Naive thymus-derived CD4-positive, alpha-beta T cell (primary cell): ENCODE results near the gene PACRG. TPM values are rescaled to one million over a fixed set of nuclear protein-coding genes. Genes with fewer than 3 reads are reported as not detected.

Experiments
- ATAC-seq: fragments of 150-1000 bp; cut with Tn5 transposase; 2 replicates; pipeline ENCODE4 v1.10.0; 2021; ENCODE audit warnings: mild to moderate bottlenecking, moderate library complexity
- CTCF ChIA-PET: fragments of 350-600 bp; sonication (Branson Sonifier 250); formaldehyde crosslinking; loops from one replicate; lab custom pipeline; 2021; ENCODE audit warnings: antibody characterized with exemption; lab: Charles Lee
- POLR2A ChIA-PET: fragments of 350-600 bp; sonication (Branson Sonifier 250); formaldehyde crosslinking; loops from one replicate; lab custom pipeline; 2021; ENCODE audit warnings: antibody characterized with exemption, inconsistent platforms; lab: Charles Lee
- DNase-seq, 9 donors: peaks; one replicate each; pipeline versions ENCODE4 v3.0.0 to v3.0.0-alpha.2; 2020 to 2022; ENCODE audit warnings: mixed read lengths in 1 of 9
- H3K27ac ChIP-seq: one replicate; pipeline ENCODE4 v1.7.0; 2013; ENCODE audit warnings: mild to moderate bottlenecking, low read depth, low read length, moderate library complexity
- H3K27me3 ChIP-seq, 2 donors: one replicate each; pipeline ENCODE4 v1.7.0; 2013; ENCODE audit warnings: low read length in 2 of 2, mild to moderate bottlenecking in 2 of 2, moderate library complexity in 2 of 2; ENCODE audit not compliant: control insufficient read depth in 2 of 2, insufficient read depth in 2 of 2
- H3K36me3 ChIP-seq, 3 experiments: 1 replicate in 2 of 3; 2 replicates in 1 of 3; pipeline ENCODE4 v1.7.0; 2013; ENCODE audit warnings: low read length in 3 of 3, mild to moderate bottlenecking in 3 of 3, moderate library complexity in 1 of 3; ENCODE audit not compliant: insufficient read depth in 3 of 3, control insufficient read depth in 2 of 3
- H3K4me1 ChIP-seq, 2 donors: one replicate each; pipeline ENCODE4 v1.7.0; 2013; ENCODE audit warnings: low read length in 2 of 2, mild to moderate bottlenecking in 2 of 2, moderate library complexity in 1 of 2; ENCODE audit not compliant: control insufficient read depth in 2 of 2, insufficient read depth in 2 of 2
- H3K4me3 ChIP-seq: 2 replicates; pipeline ENCODE4 v1.7.0; 2013; ENCODE audit warnings: mild to moderate bottlenecking, low read length
- H3K9me3 ChIP-seq, 3 experiments: 1 replicate in 2 of 3; 2 replicates in 1 of 3; pipeline ENCODE4 v1.7.0; 2013; ENCODE audit warnings: low read length in 3 of 3; ENCODE audit not compliant: control insufficient read depth in 2 of 3
- H3K27ac Mint-ChIP-seq, 9 donors: one replicate each; pipeline ENCODE4 v1.8.0; 2020 to 2022; ENCODE audit warnings: mixed read lengths in 9 of 9, mild to moderate bottlenecking in 8 of 9, moderate library complexity in 5 of 9, inconsistent platforms in 2 of 9
- H3K27me3 Mint-ChIP-seq, 5 donors: one replicate each; pipeline ENCODE4 v1.8.0; 2021 to 2022; ENCODE audit warnings: mixed read lengths in 5 of 5, mild to moderate bottlenecking in 1 of 5
- H3K36me3 Mint-ChIP-seq, 5 donors: one replicate each; pipeline ENCODE4 v1.8.0; 2020 to 2022; ENCODE audit warnings: mixed read lengths in 5 of 5, mild to moderate bottlenecking in 3 of 5, inconsistent platforms in 1 of 5
- H3K4me1 Mint-ChIP-seq, 7 donors: one replicate each; pipeline ENCODE4 v1.8.0; 2020 to 2022; ENCODE audit warnings: mixed read lengths in 7 of 7, mild to moderate bottlenecking in 3 of 7, inconsistent platforms in 1 of 7
- H3K4me3 Mint-ChIP-seq, 10 donors: one replicate each; pipeline ENCODE4 v1.8.0; 2020 to 2022; ENCODE audit warnings: mild to moderate bottlenecking in 10 of 10, mixed read lengths in 10 of 10, moderate library complexity in 6 of 10, inconsistent platforms in 2 of 10
- H3K9me3 Mint-ChIP-seq, 11 donors: one replicate each; pipeline ENCODE4 v1.8.0; 2020 to 2022; ENCODE audit warnings: mixed read lengths in 11 of 11, mild to moderate bottlenecking in 4 of 11, inconsistent platforms in 1 of 11, moderate library complexity in 1 of 11
- intact Hi-C, 2 donors: fragments of 100-400 bp; cut with micrococcal nuclease; formaldehyde crosslinking; loops; one replicate each; pipeline ENCODE4 v1.15.1; 2023
- polyA plus RNA-seq, 2 donors: library from polyadenylated mRNA; unstranded; fragments of 300-500 nt; fragmentation: Illumina TruSeq; gene quantifications; one replicate each; pipeline ENCODE4 v1.2.3, GENCODE V29; 2021
- total RNA-seq, 6 experiments: library from RNA in 5 of 6; stranded (reverse) in 5 of 6; gene quantifications; 1 replicate in 5 of 6; 2 replicates in 1 of 6; pipeline ENCODE4 v1.2.3 and lab custom pipeline; 2021 to 2026

The PACRG gene
- total and polyA plus RNA-seq, 7 experiments from 2014 or later, result 0.89 to 2.2 (median 1.5) TPM; not detected in 1

GRCh38 chr6:163335056-163335455, 607.3 kb downstream of the PACRG start:
- no peaks in the 10 kb centered on the region for H3K36me3 Mint-ChIP-seq

GRCh38 chr6:163335671-163336545, 608.1 kb downstream of the PACRG start:
- intact Hi-C loops, result no loop called here
- DNase-seq (no peak), ATAC-seq (no peak)
- no peak overlapping the region for H3K4me3 ChIP-seq
- CTCF ChIA-PET, result no interaction called here
- H3K4me1 ChIP-seq, result no peaks in the 10 kb centered on the region
- POLR2A ChIA-PET, result no interaction called here
- no peaks in the 10 kb centered on the region for H3K36me3 ChIP-seq
- no peaks in the 10 kb centered on the region for H3K9me3 Mint-ChIP-seq
- no peaks in the 10 kb centered on the region for H3K36me3 Mint-ChIP-seq
- no peak overlapping the region for H3K27ac Mint-ChIP-seq
- no peaks in the 10 kb centered on the region for H3K27me3 ChIP-seq
- no peak overlapping the region for H3K4me3 Mint-ChIP-seq
- H3K27ac ChIP-seq, result no peak overlapping the region
- H3K9me3 ChIP-seq, result no peaks in the 10 kb centered on the region
- peaks cover 2 to 37% (median 19%) of the 10 kb centered on the region in 5 donors for H3K27me3 Mint-ChIP-seq
- H3K4me1 Mint-ChIP-seq, result peaks cover 0 to 6% (median 0%) of the 10 kb centered on the region in 7 donors

More at GRCh38 chr6:163335056-163335455, 607.3 kb downstream of the PACRG start:
- ChIA-PET CTCF (no interaction called here), POLR2A (no interaction called here)
- H3K4me1 Mint-ChIP-seq, result peaks cover 0 to 6% (median 0%) of the 10 kb centered on the region in 7 donors
- Histone ChIP-seq H3K4me1 (no peaks in the 10 kb centered on the region), H3K9me3 (no peaks in the 10 kb centered on the region), H3K27ac (no peak overlapping the region), H3K27me3 (no peaks in the 10 kb centered on the region), H3K36me3 (no peaks in the 10 kb centered on the region), H3K4me3 (no peak overlapping the region)
- intact Hi-C loops, result no loop called here
- ATAC-seq (no peak), DNase-seq (no peak)
- peaks cover 2 to 37% (median 19%) of the 10 kb centered on the region in 5 donors for H3K27me3 Mint-ChIP-seq
- H3K27ac Mint-ChIP-seq, result no peak overlapping the region
- H3K4me3 Mint-ChIP-seq, result no peak overlapping the region
- peaks cover 0 to 1% (median 0%) of the 10 kb centered on the region in 11 donors for H3K9me3 Mint-ChIP-seq

- DNase-seq, result no peak
- Histone ChIP-seq H3K9me3 (no peaks in the 10 kb centered on the region), H3K36me3 (no peaks in the 10 kb centered on the region), H3K27me3 (no peaks in the 10 kb centered on the region), H3K4me3 (no peak overlapping the region), H3K4me1 (no peaks in the 10 kb centered on the region), H3K27ac (no peak overlapping the region)
- Mint-ChIP-seq H3K4me3 (no peak overlapping the region), H3K36me3 (no peaks in the 10 kb centered on the region), H3K4me1 (peaks cover 0 to 6% (median 0%) of the 10 kb centered on the region in 7 donors), H3K9me3 (no peaks in the 10 kb centered on the region), H3K27me3 (peaks cover 2 to 34% (median 19%) of the 10 kb centered on the region in 5 donors), H3K27ac (no peak overlapping the region)
- ChIA-PET CTCF (interaction anchor here (0.6 kb wide), 1 partner anchor 1401 kb away, joined by 5 read pairs; no protein-coding TSS in a partner anchor), POLR2A (no interaction called here)
- intact Hi-C loops, result no loop called here
- no peak for ATAC-seq
These were observed 609.2 kb downstream of the PACRG start for GRCh38 chr6:163336961-163337360.

GRCh38 chr6:163337958-163338357, 610.2 kb downstream of the PACRG start:
- Histone ChIP-seq H3K4me3 (no peak overlapping the region), H3K27me3 (no peaks in the 10 kb centered on the region), H3K36me3 (no peaks in the 10 kb centered on the region), H3K4me1 (no peaks in the 10 kb centered on the region), H3K27ac (no peak overlapping the region), H3K9me3 (no peaks in the 10 kb centered on the region)
- intact Hi-C loops, result no loop called here
- ATAC-seq (no peak), DNase-seq (no peak)
- Mint-ChIP-seq H3K4me3 (no peak overlapping the region), H3K4me1 (peaks cover 0 to 6% (median 0%) of the 10 kb centered on the region in 7 donors), H3K36me3 (no peaks in the 10 kb centered on the region), H3K9me3 (no peaks in the 10 kb centered on the region), H3K27me3 (peaks cover 2 to 33% (median 19%) of the 10 kb centered on the region in 5 donors), H3K27ac (no peak overlapping the region)
- POLR2A ChIA-PET, result no interaction called here
- CTCF ChIA-PET, result no interaction called here

- no peaks in the 10 kb centered on the region for H3K9me3 ChIP-seq
- H3K4me3 ChIP-seq, result no peak overlapping the region
- no peak overlapping the region for H3K27ac ChIP-seq
- ChIA-PET CTCF (interaction anchor here (0.7 kb wide), 1 partner anchor 96 kb away, joined by 3 read pairs; no protein-coding TSS in a partner anchor), POLR2A (no interaction called here)
- H3K27ac Mint-ChIP-seq, result no peak overlapping the region
- peaks cover under 1 to 32% (median 19%) of the 10 kb centered on the region in 5 donors for H3K27me3 Mint-ChIP-seq
- ATAC-seq (no peak), DNase-seq (no peak)
- intact Hi-C loops, result no loop called here
- no peaks in the 10 kb centered on the region for H3K9me3 Mint-ChIP-seq
- no peak overlapping the region for H3K4me3 Mint-ChIP-seq
- no peaks in the 10 kb centered on the region for H3K36me3 ChIP-seq
- H3K36me3 Mint-ChIP-seq, result no peaks in the 10 kb centered on the region
- no peaks in the 10 kb centered on the region for H3K4me1 ChIP-seq
- H3K4me1 Mint-ChIP-seq, result peaks cover 0 to 6% (median 0%) of the 10 kb centered on the region in 7 donors
- no peaks in the 10 kb centered on the region for H3K27me3 ChIP-seq
These were observed 611.1 kb downstream of the PACRG start for GRCh38 chr6:163338671-163339405.

GRCh38 chr6:163339466-163339865, 611.7 kb downstream of the PACRG start:
- H3K36me3 Mint-ChIP-seq, result no peaks in the 10 kb centered on the region
- peaks cover 0 to 6% (median 0%) of the 10 kb centered on the region in 7 donors for H3K4me1 Mint-ChIP-seq
- H3K4me3 Mint-ChIP-seq, result no peak overlapping the region
- no peaks in the 10 kb centered on the region for H3K27me3 ChIP-seq
- intact Hi-C loops, result no loop called here
- H3K9me3 Mint-ChIP-seq, result no peaks in the 10 kb centered on the region
- peaks cover 0 to 26% (median 16%) of the 10 kb centered on the region in 5 donors for H3K27me3 Mint-ChIP-seq
- no peak overlapping the region for H3K27ac Mint-ChIP-seq
- no peak overlapping the region for H3K27ac ChIP-seq
- DNase-seq (no peak), ATAC-seq (no peak)
- H3K36me3 ChIP-seq, result no peaks in the 10 kb centered on the region
- no peaks in the 10 kb centered on the region for H3K9me3 ChIP-seq
- POLR2A ChIA-PET, result no interaction called here
- CTCF ChIA-PET, result interaction anchor here (0.7 kb wide), 1 partner anchor 96 kb away, joined by 3 read pairs; no protein-coding TSS in a partner anchor
- no peaks in the 10 kb centered on the region for H3K4me1 ChIP-seq
- H3K4me3 ChIP-seq, result no peak overlapping the region
